HG02938 (cell line): ENCODE data around the gene CIDEA.
"Not testable (repeated sequence)": the region's sequence is repeated elsewhere in the genome, so short reads cannot be mapped to it uniquely, and the experiment has no call there.

ENCODE experiments used
- ATAC-seq: cut with Tn5 transposase; IDR thresholded peaks from one replicate; pipeline ENCODE4 v1.9.1; 2021; ENCODE audit warnings: mild to moderate bottlenecking, moderate library complexity; ENCODE audit not compliant: unreplicated experiment

The CIDEA gene, protein sequence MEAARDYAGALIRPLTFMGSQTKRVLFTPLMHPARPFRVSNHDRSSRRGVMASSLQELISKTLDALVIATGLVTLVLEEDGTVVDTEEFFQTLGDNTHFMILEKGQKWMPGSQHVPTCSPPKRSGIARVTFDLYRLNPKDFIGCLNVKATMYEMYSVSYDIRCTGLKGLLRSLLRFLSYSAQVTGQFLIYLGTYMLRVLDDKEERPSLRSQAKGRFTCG

DNA sequence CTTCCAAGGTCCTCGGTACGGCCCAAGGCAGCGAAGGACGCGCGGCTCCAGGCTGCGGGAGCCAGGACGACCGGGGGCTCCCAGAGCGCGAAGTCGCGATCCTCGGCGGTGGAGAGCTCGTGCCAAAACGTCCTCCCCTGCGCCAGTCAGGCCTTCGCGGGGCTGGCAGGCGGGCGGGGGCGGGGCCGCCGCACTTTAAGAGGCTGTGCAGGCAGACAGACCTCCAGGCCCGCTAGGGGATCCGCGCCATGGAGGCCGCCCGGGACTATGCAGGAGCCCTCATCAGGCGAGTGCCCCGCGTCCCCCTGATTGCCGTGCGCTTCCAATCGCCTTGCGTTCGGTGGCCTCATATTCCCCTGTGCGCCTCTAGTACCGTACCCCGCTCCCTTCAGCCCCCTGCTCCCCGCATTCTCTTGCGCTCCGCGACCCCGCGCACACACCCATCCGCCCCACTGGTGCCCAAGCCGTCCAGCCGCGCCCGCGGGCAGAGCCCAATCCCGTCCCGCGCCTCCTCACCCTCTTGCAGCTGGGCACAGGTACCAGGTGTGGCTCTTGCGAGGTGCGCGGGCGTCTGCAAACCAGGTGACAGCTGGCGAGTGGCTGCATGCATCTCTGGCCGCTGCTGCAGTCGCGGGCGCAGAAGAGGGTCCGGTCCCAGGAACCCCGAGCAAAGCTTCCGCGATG, at the start of gene CIDEA:
Gene CIDEA (plus strand): TSS at position 226 of the 684 bp plus-strand sequence. CDS start 23 bp downstream, at position 249.
- ATAC-seq, result no peak

DNA sequence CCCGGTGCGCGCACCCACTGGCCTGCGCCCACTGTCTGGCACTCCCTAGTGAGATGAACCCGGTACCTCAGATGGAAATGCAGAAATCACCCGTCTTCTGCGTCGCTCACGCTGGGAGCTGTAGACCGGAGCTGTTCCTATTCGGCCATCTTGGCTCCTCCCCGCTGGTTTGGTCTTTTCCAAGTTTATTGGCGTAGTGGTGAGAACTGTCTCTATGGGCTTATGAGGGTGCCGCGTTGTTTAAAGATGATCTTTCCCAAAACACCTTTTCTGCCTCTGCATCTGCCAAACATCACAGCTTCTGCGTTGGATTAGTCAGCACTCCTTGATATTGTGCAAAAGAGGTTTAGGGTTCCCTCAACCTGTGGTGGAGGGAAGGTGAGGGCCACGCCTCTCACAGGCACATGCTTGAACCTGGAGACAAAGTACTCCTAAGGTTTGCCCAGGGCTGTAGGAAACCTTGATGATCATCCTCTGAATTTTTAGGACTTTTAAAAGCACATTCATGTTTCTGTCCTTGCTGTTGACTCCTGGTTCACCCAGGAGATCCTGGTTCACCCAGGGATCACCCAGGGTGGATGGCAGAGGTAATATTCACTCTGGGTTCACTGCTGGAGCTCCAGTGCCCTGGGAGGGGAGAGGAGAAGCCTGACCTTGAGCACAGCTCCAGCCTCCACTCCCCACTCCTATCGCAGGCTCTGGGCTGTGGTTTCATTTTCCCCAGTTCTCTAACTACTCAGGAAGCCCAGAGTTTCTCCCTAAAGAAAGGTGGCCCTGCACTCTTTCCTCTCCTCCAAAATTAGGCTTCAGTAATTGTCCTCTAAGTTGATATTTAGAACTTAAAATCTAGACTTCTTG, 45.6 kb upstream of the CIDEA start:
- not testable (repeated sequence) for ATAC-seq

DNA sequence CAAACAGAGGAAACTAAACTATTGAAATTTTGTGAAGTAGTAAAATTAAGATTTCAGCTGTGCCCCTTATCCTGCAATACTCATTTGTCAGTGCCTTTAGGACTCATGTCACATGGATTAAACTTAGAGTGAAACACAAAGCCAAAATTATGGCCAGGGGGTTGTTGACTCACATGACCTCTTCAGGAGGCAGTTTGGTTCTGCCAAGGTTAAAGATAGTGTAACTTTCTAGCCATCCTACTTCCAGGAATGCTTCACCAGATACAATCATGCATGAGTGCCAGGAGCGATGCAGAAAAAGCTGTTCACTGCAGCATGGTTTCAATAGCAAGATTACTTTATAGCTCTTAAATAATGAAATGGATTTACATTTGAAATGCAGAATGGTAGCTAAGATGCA, 41.9 kb upstream of the CIDEA start:
- not testable (repeated sequence) for ATAC-seq

DNA sequence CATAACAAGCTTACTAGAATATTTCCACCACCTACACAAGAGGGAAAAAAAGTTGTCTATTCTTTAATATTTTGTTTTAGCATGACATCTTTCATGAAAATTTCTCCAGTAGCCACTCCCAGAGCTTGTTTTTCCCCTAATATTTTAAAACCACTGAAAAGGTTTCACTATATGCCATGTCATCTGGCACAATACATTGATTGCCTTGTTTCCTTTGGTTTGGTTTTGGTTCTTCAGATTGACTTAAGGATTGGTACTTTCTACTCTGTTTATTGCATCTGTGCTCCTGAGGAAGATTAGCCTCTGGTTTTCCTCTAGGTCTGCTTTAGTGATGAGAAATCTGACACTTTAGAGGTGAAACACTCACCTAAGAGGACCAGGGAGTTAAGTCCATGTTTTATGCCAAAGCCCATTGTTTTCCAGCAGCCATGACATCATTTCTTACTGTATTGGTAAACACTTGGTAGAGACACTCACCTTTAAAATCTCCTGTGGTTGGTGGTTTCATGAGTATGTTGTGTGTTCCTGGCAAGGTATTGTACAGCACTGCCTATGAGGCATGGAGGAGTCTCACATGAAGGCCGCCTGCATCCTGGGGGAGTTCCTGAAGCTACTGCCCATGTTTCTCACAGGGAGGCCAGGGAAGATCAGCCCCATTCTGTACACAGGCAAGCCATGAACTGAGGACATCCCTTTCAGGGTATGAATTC, 39.7 kb upstream of the CIDEA start:
- not testable (repeated sequence) for ATAC-seq

DNA sequence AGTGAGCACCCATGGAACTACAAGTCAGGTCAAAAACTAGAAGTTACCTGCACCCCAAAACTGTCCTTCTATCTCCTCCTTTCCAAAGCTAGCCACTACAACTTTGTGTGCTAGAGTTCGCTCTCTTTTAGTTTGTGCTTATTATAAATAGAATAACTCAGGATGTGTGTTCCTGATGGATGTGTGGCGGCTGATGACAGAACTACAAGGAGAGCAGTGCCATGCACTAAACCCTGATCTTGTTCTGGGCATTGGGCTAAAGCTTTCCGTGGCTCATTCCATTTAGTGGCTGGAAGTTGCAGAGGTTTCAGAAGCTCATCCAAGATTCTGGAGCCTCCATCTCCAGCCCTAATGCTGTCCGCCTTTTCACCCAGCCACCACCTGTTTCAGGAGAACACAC, 37.7 kb upstream of the CIDEA start:
- ATAC-seq, result not testable (repeated sequence)

DNA sequence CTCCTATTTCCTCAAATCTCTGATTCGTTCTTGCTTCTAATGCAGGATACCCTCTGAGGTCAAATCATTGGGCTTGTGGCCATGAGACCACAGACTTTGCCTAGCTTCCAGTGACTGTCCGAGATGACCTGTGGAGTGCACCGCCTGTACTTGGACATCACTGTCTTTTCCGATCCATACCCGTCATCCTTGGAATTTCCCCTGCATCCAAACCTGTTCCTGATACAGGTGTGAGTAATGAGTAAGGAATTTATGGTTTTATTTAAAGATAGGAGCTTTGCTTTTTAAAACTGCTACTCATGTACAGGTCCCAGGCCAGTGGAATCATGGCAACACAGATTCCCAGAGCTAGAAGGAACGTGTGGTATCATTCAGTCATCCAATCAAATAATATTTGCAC, 35.6 kb upstream of the CIDEA start:
- ATAC-seq, result not testable (repeated sequence)

DNA sequence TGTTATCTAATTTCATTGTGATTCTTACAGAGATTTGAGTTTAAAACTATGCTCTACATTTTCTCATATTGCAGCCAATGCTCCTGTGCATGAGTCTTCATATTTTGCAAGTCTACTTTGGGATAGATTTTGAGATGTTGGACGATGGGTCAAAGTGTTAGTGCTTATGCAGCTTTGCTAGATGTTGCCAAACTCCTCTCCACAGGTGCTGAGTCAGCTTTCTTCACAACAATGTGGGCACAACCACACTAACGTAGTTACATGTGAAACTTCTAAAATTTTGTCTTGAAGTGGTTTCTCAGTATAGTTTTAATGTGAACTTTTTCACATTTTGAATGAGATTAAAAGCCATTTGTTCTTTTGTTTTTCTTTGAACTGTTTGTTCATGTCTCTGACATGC, 32.1 kb upstream of the CIDEA start:
- not testable (repeated sequence) for ATAC-seq

DNA sequence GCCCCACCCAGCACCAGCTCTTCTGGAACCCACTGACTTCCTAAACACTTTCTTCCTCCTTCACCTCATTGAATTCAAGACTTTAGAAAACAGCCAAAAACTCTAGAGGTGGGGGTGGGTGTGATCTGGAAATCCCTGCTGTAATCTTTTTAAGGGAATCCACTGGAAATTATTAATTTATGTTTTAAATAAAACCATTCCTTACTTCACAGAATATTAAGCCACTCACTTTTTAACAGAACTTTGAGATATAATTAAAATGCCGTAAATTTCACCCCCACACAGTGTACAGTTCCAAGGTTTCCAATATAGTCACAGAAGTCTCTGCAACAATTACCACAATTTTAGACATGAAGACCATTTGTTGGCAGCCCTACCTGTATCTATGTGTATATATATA, 30.8 kb upstream of the CIDEA start:
- ATAC-seq, result not testable (repeated sequence)

DNA sequence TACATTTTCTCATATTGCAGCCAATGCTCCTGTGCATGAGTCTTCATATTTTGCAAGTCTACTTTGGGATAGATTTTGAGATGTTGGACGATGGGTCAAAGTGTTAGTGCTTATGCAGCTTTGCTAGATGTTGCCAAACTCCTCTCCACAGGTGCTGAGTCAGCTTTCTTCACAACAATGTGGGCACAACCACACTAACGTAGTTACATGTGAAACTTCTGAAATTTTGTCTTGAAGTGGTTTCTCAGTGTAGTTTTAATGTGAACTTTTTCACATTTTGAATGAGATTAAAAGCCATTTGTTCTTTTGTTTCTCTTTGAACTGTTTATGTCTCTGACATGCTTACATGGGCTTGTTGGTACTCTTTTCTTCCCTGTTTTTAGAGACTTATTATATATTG, 27.4 kb upstream of the CIDEA start:
- ATAC-seq, result not testable (repeated sequence)

DNA sequence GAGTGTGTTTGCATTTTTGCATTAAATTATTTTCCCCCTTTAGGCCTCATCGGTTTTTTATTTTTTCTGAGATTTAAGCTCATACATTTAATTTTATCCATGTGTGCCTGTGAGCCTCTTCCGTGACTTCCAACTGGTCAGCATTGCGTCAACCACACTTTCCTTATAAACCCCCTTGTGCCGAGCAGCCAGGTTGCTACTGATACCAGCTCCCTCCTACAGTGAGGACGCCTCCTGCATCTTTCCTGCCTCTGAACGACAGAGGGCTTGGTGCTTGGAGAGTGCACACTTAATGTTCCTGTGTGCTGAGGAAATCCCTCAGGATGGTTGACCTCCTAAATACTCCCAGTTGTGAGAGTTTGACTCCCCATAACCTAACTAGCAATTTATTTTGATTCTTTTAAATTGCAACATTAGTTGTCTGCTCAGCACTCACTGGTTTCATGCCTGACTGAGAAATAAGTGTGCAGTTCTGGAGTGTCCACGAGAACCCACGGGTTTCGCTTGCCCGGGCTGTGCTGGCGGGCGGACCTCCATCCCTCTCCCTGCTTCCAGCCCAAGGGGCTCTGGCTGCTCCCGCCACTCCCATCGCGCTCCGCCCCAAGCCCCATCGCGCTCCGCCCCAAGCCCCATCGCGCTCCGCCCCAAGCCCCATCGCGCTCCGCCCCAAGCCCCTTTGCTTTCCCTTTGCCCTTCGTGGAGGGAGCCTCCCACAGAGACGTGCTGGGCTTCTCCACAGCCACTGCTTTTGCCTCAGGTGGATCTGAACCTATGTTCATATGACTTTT, 26.6 kb upstream of the CIDEA start:
- not testable (repeated sequence) for ATAC-seq

DNA sequence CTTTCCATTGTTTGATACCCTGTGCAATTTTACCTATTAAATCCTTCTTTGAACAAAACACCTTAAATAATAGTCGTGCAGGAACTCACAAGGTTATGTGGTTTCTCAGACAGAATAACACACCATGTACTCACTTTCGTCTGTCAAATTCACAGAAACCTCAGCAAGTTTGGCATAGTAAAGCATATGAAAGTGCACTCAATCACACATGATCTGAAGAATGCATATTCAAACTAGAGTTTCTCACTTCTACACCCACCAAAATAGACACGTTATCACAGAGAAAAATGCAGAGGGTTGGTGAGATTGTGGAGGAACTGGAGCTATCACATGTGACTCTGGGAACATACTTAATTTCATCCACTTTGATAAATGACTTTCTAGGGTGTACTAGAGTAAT, 25.9 kb upstream of the CIDEA start:
- ATAC-seq, result not testable (repeated sequence)

DNA sequence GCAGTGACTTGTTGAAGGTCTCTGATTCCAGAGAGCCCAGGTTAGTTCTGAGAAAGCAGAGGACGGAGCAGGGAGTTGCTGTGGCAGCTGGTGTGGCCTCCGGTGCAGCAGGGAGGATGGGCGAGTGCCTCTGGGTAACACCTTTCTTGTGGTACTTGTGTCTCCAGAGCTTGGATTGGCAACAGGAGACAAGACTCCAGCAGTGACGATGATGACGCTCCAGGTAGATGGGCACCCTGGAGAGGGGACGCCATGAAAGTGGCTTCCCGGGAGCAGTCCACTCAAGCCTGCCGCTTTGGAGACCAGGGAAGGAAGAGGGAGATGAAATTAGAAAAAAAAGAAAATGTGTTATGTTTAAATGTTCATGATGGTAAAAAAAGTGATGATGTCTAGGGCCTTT, 23.6 kb upstream of the CIDEA start:
- ATAC-seq, result not testable (repeated sequence)

DNA sequence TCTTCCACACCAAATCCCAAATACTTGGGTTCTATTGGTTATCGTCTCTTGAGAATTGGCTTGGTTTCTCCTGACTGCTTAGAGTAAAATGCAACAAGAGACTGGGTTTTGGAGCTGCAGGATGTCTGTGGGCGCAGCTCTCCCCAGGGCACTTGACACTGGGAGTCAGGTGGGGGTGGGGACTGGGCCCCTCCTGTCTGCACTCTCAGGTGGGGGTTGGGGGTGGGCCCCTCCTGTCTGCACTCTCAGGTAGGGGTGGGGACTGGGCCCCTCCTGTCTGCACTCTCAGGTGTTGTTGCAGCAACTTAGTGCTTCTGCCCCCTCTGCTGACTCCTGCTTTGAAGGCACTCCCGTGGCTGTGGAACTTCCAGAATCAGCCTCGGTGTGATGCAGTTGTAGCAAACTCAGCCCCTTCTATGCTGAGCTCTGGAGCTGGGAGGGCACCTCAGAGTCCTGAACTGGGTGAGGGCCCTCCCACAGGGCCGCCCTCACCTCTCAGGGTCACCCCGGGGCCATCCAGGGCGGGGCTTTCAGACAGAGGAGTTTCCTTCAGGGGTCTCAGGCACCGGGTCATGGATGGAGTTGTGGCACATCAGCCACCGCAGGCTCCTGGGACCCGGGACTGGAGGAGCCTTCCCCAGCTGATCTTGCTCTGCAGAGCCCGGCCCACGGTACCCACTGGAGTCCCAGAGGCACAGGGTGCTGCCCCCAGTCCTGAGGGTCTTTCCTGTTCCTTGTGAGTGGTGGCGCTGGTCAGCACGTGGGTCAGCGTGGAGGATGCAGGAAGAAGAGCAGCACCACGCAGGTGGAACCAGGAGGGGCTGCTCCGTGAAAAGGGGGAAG, 22.9 kb upstream of the CIDEA start:
- ATAC-seq, result no peak

DNA sequence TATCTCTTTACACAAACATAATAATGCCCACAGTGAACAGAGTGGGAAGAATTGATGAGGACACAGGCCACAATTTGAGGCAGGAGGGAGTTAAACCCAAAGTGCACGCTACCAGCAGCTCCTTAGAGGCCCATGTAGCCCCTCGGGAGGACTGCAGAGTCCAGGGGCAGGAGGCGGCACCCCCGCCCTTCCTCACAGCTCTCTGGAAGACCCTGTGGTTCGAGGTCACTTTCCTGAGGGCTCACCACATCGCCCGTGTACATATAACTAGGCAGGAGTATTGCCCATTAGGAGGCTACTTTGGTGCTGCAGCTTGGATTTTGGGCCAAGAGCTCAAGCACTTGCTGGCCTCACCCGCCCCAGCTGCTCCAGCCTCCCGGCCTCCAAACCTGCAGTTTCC, 22.2 kb upstream of the CIDEA start:
- no peak for ATAC-seq

DNA sequence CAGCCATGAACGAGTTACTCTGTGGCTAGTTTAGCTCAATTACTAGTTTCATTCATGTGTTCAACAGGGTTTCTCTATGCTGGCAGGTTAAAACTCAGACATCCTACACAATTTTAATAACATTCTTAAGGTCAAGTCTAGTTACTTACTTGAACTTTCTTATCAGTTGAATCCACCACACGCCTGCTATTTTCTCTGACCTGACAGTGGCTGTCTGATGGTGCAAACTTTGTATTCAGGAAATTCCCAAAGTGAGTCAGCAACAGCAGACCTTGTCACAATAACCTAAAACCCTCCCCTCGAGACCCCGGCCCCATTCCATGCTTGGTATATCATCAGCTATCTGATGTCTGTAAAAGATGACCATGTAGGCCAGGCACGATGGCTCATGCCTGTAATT, 20.8 kb upstream of the CIDEA start:
- no peak for ATAC-seq

DNA sequence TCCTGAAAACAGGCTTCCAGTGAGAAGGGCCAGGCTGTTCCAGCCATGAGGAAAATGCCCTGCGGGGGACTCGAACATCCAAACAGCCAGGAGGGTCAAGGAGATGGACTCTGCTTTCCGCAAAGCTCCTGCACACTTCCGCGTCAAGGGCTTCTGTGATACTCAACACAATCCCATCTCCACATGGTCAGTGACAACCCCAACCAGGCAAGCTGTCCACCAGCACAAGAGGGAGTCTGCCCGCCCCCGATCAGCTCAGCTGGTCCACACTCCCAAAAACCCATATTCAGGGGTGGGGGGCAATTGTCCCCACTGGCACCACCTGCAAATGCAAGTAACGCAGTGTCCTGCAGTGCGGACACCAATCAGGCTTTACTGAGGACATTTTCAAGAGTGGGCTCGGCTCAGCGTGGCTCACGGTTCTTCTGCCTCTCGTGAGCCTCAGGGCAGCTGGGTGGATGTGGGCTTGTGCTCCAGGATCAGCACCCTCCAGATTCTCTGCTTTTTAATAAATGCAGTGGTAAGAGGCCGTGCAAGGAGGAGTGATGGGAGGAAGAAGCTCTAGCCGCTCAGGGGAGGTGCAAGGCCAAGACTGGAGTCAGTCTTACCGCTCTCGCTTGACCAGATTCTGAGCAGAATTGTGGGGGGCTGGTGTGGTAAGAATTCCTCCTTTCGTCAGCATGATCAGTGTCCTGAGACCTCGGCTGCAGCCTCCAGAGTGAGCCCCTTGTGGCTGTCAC, 19.5 kb upstream of the CIDEA start:
- ATAC-seq, result no peak

DNA sequence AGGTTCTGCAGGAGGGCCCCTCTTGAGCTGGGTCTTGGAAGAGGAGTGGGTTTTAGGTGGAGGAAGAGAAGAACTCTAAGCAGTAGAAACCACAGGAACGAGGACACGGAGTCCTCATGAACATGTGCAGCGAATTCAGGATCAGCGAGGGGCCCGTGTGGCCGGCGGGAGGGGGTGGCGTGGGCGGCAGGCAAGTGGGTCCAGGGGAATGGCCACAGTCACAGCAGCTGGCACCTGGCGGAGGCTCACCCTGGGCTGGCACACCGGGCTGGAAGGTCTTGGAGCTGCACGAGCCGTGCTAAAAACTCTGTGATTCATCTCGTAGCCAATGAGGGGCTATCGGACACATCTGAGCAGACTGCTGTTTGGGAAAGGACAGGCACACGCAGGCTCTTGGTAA, 18.0 kb upstream of the CIDEA start:
- no peak for ATAC-seq

DNA sequence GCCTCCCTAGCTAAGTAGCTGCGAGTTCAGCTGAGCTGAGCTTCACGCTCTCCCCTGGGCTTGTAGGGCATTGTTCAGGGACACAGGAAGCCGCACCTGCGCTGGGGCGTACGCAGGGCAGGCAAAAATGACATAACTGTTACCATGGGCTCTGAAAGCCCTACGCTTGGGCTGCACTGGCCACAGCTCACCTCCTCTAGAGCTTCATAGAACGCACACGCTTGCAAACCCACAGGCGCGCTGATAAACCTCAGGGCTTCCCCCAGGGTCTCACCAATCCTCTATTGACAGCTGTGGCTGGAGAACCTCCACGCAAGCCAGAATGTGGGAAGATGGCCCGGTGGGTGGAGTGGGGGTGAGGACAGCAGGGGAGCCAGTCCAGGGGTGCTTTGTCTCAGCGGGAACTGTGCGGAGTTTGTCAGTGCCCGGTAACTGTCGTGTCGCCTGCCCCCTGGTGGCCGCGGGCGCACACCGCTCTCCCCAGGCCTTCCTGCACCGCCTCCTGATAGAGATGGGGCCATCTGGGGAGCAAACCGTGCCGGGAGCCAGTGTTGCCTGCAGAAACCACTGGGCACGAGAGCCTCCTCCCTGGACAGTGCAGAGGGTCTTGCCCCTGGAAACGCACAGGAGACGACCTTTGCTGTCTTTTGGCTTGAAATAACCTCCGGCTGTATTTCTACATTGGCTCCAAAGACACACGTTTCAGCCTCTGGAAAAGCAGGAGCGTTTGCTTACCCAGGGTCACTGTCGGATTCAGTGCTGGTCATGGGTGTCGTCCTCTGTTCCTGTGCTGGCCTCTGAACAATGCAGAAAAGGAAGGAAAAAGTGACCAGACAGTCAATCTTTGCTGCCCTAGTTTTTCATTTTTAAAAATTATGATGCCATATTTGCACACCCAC, 17.0 kb upstream of the CIDEA start:
- no peak for ATAC-seq
